ENCODE data around the gene CEP68.

Gene CEP68

DNA sequence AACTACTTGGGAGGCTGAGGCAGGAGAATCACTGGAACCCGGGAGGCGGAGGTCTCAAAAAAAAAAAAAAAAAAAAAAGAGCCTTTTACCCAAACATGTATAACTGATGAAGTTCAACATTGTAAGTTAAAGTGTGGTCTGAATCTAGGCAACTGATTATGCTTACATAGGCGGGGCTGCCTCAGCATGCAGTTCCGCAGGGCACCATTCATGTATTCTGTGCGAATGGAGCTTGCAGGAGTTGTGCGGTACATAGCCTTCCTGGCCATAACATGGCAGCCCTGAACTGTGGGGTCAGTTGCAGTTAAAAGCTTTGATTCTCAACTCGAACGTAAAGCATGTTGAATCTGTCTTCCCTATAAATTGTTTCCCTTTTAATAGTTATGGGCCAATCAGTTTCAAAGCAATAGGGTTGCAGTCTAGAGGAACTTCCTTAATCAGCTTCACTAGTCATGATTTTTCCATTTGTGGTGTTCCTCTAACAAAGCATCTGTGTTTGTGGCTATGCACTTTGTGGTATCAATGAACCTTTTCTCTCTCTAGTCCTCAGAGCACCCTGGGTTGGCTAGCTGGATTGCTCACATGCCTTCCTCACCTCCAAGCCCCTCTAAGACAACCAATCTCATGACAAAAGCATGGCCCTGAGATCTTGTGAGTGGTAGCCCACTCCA lies 30.6 kb upstream of the CEP68 start:
- H3K4me3 ChIP-seq (ENCODE audit: low read length): no peak overlapping the region
- TF ChIP-seq, protein P1, sequence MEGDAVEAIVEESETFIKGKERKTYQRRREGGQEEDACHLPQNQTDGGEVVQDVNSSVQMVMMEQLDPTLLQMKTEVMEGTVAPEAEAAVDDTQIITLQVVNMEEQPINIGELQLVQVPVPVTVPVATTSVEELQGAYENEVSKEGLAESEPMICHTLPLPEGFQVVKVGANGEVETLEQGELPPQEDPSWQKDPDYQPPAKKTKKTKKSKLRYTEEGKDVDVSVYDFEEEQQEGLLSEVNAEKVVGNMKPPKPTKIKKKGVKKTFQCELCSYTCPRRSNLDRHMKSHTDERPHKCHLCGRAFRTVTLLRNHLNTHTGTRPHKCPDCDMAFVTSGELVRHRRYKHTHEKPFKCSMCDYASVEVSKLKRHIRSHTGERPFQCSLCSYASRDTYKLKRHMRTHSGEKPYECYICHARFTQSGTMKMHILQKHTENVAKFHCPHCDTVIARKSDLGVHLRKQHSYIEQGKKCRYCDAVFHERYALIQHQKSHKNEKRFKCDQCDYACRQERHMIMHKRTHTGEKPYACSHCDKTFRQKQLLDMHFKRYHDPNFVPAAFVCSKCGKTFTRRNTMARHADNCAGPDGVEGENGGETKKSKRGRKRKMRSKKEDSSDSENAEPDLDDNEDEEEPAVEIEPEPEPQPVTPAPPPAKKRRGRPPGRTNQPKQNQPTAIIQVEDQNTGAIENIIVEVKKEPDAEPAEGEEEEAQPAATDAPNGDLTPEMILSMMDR (conservative IDR thresholded peaks at IDR 0.05; ENCODE audit: low read depth, low read length): no peak
- no peak for DNase-seq (ENCODE audit: low read depth)

DNA sequence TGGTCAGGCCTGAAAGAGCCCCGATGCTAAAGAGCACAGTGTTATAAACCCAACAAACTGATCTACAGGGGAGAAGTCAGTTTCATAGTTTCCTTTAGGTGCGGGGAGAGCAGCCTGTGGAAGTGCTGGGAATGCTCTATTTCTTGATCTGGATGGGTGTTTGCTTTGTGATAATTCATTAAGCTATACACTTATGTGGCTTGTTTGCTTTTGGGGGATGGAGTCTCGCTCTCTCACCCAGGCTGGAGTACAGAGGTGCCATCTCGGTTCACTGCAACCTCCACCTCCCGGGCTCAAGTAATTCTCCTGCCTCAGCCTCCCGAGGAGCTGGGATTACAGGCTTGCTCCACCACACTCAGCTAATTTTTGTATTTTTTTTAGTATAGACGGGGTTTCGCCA lies 30.1 kb upstream of the CEP68 start:
- TF ChIP-seq, protein P1 (conservative IDR thresholded peaks at IDR 0.05; ENCODE audit: low read depth, low read length): no peak
- DNase-seq (ENCODE audit: low read depth): no peak
- H3K4me3 ChIP-seq (ENCODE audit: low read length): no peak overlapping the region

DNA sequence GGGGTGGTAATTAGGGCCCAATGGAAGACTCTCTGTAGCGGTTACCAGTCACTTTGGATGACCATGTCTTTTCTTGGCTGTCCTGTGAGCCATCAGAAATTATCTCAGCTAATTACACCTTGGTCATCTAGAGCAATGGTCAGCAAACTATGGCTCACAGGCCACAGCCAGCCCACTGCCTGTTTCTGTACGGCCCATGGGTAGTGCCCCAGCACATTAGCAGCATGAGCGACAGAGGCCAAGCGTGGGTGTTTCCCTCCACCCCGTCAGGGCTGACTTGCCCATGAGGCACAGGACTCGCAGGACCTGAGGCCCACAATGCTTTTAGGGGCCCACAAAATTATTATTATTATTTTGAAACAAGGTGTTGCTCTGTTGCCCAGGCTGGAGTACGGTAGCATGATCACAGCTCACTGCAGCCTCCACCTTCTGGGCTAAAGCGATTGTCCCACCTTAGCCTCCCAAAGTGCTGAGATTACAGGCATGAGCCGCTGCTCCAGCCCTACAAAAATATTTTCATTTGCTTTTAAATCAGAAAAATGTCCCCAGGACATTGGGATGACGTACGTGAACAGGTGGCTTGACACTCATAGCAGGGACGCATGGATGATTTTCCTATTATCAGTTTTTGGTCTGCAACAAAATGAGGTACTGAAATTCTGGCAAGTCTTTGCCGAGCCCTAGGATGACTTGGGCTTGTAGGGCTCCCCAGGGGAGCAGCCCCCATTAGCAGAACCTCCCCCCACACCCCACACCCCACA lies 29.3 kb upstream of the CEP68 start:
- no peak for DNase-seq (ENCODE audit: low read depth)
- TF ChIP-seq, protein P1 (conservative IDR thresholded peaks at IDR 0.05; ENCODE audit: low read depth, low read length): no peak

DNA sequence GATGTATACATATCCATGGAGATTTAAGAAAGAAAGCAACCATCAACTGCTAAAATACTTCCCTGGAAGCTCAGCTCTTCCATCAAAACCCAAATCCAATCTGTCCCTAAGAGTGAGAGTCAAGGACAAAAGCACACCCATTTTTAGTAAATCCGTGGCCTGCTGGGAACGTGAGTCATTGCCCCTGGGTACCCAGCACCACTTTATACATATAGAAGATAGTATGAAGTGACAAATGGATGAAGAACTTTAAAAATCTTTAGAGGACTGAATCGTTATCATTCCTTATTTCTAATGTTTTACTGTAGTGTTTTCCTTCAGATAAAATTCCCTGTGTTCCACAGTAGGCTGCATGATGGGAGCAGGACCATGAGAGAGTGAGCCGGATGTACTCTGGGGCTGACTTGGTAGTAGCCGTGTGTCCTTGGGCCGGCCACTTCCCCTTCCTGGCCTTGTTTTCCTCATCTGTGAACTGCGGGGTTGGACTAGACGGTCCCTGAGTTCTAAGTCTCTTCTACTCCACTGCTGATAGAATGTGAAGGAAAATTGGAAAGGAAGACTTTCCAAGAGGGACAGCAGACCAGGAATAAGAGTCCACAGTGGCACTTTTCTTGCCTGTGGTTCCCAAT lies 28.5 kb upstream of the CEP68 start:
- no peak for DNase-seq (ENCODE audit: low read depth)
- no peak overlapping the region for H3K4me3 ChIP-seq (ENCODE audit: low read length)
- TF ChIP-seq, protein P1 (conservative IDR thresholded peaks at IDR 0.05; ENCODE audit: low read depth, low read length): no peak

More for the DNA sequence above, 29.3 kb upstream of the CEP68 start:
- no peak overlapping the region for H3K4me3 ChIP-seq (ENCODE audit: low read length)

DNA sequence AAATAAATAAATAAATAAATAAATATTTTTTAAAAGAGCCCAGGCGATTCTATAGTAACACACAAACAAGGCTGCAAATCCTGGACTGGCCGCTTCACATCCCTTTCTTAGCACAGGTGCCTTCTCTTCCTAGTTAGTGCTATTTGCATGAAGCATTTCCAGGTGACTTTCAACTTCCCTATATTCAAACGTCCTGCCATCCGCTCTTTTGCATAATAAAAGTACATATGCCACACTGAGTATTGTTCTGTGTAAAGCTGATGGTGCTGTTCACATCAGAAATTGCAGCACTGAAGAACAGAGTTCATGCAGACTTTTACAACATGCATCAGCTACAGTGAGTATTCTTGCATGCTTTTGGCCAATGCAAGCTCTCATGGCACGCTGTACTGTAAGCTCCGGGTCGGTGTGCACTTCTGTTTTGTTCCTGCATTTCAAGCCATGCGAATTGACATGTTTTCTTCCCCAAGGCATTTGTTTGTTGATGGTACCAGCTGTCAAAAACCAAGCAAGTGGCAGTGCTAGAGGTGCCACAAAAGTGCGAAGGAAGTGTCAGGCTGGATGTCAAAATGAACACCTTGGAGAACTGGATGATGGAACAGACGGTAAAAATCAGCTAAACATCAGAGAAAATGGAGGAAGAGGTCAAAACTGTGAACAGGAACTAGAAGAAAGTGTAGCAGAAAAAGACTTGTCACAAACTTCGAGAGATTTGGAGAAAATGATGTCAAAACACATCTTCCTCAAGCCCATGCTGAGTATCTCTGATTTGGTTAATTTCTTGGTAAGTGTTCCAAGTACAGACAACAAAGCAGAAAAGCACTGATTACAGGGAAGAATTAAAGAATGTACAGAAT lies 25.5 kb upstream of the CEP68 start:
- no peak overlapping the region for H3K4me3 ChIP-seq (ENCODE audit: low read length)
- no peak for DNase-seq (ENCODE audit: low read depth)
- TF ChIP-seq, protein P1 (conservative IDR thresholded peaks at IDR 0.05; ENCODE audit: low read depth, low read length): no peak

DNA sequence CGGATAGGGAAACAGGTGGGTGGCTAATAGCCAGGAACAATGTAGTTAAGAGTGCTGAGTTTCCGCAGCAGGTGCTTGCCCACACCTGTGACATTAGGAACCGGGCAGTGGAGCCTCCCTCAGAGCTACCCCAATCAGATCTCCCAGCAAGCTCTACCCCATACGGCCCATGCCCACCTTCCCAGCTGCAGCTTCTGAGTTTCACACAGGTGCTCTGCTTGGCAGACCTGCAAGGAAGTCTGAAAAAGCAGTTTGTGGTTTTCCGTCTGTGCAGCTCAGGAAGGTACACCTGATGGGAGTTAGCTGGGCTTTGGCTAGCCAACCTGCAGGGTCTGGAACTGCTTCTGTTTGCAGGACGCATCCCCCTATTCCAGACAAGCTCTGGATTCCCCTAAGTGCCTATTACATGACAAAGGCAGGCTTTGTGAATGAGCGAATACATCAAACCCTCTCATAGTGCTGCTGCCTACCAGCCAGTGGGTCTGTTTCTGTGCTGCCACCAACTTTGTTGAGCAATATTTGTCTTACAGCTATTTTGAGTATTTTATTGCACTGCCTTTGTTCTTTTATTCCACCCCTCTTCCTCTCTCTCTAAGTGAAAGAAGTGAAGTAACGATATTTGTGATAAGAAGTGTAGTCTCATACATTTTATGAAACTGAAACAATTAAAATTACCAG lies 24.7 kb upstream of the CEP68 start:
- TF ChIP-seq, protein P1 (conservative IDR thresholded peaks at IDR 0.05; ENCODE audit: low read depth, low read length): no peak
- H3K4me3 ChIP-seq (ENCODE audit: low read length): no peak overlapping the region
- no peak for DNase-seq (ENCODE audit: low read depth)

Measured in retinal pigment epithelial cell (primary cell).